GM12878 (cell line): Measurements from ENCODE around the gene UBE2E1. TPM values are rescaled to one million over a fixed set of nuclear protein-coding genes. Genes with fewer than 3 reads are reported as not detected.
A peak's percentile ranks its signal among the peaks of the same experiment; 100 is the strongest.

ENCODE experiments used
- BCL3 ChIP-seq: IDR thresholded peaks from 2 replicates; pipeline ENCODE4 v1.6.1; 2011; ENCODE audit warnings: borderline replicate concordance, low read depth, mild to moderate bottlenecking, moderate library complexity, low read length; ENCODE audit not compliant: insufficient read depth, poor library complexity, severe bottlenecking
- BMI1 ChIP-seq: fragments of 450-650 bp; IDR thresholded peaks from 2 replicates; pipeline ENCODE4 v1.6.1; 2016; ENCODE audit warnings: mild to moderate bottlenecking, moderate library complexity, borderline replicate concordance
- EP300 ChIP-seq, 2 experiments: fragments of 150-350 bp in 1 of 2; IDR thresholded peaks; 2 replicates each; pipeline ENCODE4 v1.6.1; 2011 to 2012; ENCODE audit warnings: low read depth in 2 of 2, low read length in 2 of 2, borderline replicate concordance in 1 of 2, improper control_type of control experiment in 1 of 2, inconsistent platforms in 1 of 2; ENCODE audit not compliant: control insufficient read depth in 1 of 2
- FOXK2 ChIP-seq: fragments of 450-650 bp; IDR thresholded peaks from 2 replicates; pipeline ENCODE4 v1.6.1; 2017; ENCODE audit warnings: mild to moderate bottlenecking, moderate library complexity
- HCFC1 ChIP-seq: fragments of 150-350 bp; IDR thresholded peaks from 2 replicates; pipeline ENCODE4 v1.6.1; 2014; ENCODE audit warnings: low read length
- HDAC6 ChIP-seq: fragments of 200-600 bp; sonication (generic); IDR thresholded peaks from one replicate; pipeline ENCODE4 v1.8.0; 2017; ENCODE audit warnings: antibody characterized with exemption; ENCODE audit not compliant: unreplicated experiment
- IKZF2 ChIP-seq, 2 experiments: fragments of 450-650 bp; IDR thresholded peaks; 2 replicates each; pipeline ENCODE4 v1.6.1; 2017; ENCODE audit warnings: mild to moderate bottlenecking in 2 of 2, moderate library complexity in 2 of 2
- KAT2A ChIP-seq: conservative IDR thresholded peaks from 2 replicates; pipeline ENCODE4 v1.6.1; 2011; ENCODE audit warnings: low read depth, low read length; ENCODE audit not compliant: control insufficient read depth
- MEF2B ChIP-seq: fragments of 450-650 bp; IDR thresholded peaks from 2 replicates; pipeline ENCODE4 v1.6.1; 2018; ENCODE audit warnings: mild to moderate bottlenecking, moderate library complexity; ENCODE audit not compliant: partially characterized antibody, poor library complexity, severe bottlenecking
- MXI1 ChIP-seq: fragments of 150-350 bp; IDR thresholded peaks from 2 replicates; pipeline ENCODE4 v1.6.1; 2011; ENCODE audit warnings: low read depth, mild to moderate bottlenecking, inconsistent platforms, low read length, improper control_type of control experiment
- NR2F1 ChIP-seq: fragments of 450-650 bp; conservative IDR thresholded peaks from 2 replicates; pipeline ENCODE4 v1.6.1; 2017; ENCODE audit warnings: mild to moderate bottlenecking
- POLR2AphosphoS2 ChIP-seq: IDR thresholded peaks from 2 replicates; pipeline ENCODE4 v1.6.1; 2011; ENCODE audit warnings: low read depth, mild to moderate bottlenecking, low read length, improper control_type of control experiment, moderate library complexity
- POU2F2 ChIP-seq: IDR thresholded peaks from 3 replicates; pipeline ENCODE4 v1.6.1; 2011; ENCODE audit warnings: low read depth, mild to moderate bottlenecking, low read length, borderline replicate concordance
- RELB ChIP-seq: fragments of 450-650 bp; IDR thresholded peaks from 2 replicates; pipeline ENCODE4 v1.6.1; 2017; ENCODE audit warnings: low read depth, mild to moderate bottlenecking, moderate library complexity
- REST ChIP-seq: IDR thresholded peaks from 2 replicates; pipeline ENCODE4 v1.6.1; 2012; ENCODE audit warnings: mild to moderate bottlenecking, low read depth, low read length
- RUNX3 ChIP-seq: IDR thresholded peaks from 2 replicates; pipeline ENCODE4 v1.6.1; 2012; ENCODE audit warnings: low read length, inconsistent platforms
- TCF3 ChIP-seq: IDR thresholded peaks from 2 replicates; pipeline ENCODE4 v1.6.1; 2012; ENCODE audit warnings: low read depth, mild to moderate bottlenecking, low read length, borderline replicate concordance; ENCODE audit not compliant: insufficient read depth
- WRNIP1 ChIP-seq: IDR thresholded peaks from 2 replicates; pipeline ENCODE4 v1.6.1; 2011; ENCODE audit warnings: low read depth, low read length, improper control_type of control experiment, borderline replicate concordance
- ZNF207 ChIP-seq: fragments of 450-650 bp; IDR thresholded peaks from 2 replicates; pipeline ENCODE4 v1.6.1; 2014; ENCODE audit warnings: antibody characterized with exemption, mild to moderate bottlenecking, borderline replicate concordance
- ZNF384 ChIP-seq: IDR thresholded peaks from 2 replicates; pipeline ENCODE4 v1.6.1; 2012; ENCODE audit warnings: low read depth, mild to moderate bottlenecking, low read length, improper control_type of control experiment, borderline replicate concordance
- polyA plus RNA-seq, 11 experiments: library from polyadenylated mRNA; depleted of rRNA in 4 of 11; unstranded in 6 of 11; stranded (reverse) in 5 of 11; fragments of >200 nt; fragmentation: Nextera tagmentation in 4 of 11; fragmentation: Illumina TruSeq in 1 of 11; extraction: Ambion mirVana in 4 of 11; extraction: Trizol in 1 of 11; gene quantifications; 1 replicate in 1 of 11; 2 replicates in 10 of 11; pipeline versions ENCODE4 v1.2.1 to v1.2.3, GENCODE V29; 2011 to 2016; ENCODE audit warnings: inconsistent platforms in 2 of 11, missing spikeins in 2 of 11, low read depth in 1 of 11
- total RNA-seq, 4 experiments: library from RNA; depleted of rRNA in 3 of 4; stranded (reverse); fragments of >200 nt in 3 of 4; fragmentation: Illumina TruSeq in 1 of 4; extraction: Trizol in 1 of 4; gene quantifications; 2 replicates each; pipeline versions ENCODE4 v1.2.1 to v1.2.3, GENCODE V29; 2013 to 2021

The UBE2E1 gene
- total and polyA plus RNA-seq, 10 of the 15 experiments (the other 5 are each of a cell fraction or from before 2014, with no cell fraction given), result 18.7 to 425 (median 147) TPM

GRCh38 chr3:23805633-23806533, at the start of gene UBE2E1 (continued):
- 0 out of 4 replicates have a peak, but pooled peaks of 1 of the 2 experiments have one; percentile 57 for TF ChIP-seq EP300 (IDR thresholded peaks at IDR 0.05; ENCODE audit: borderline replicate concordance in 1 of 2, control insufficient read depth in 1 of 2, low read depth in 2 of 2, low read length in 2 of 2)
- peak; percentile 63; the same call in 1 of the 3 replicates for TF ChIP-seq POU2F2
- no peak for TF ChIP-seq HCFC1
- TF ChIP-seq POLR2AphosphoS2, result no peak
- TF ChIP-seq KAT2A, result no peak
- peak; percentile 70 for TF ChIP-seq RUNX3
- TF ChIP-seq BMI1, result no peak
- no peak for TF ChIP-seq MEF2B
- TF ChIP-seq RELB, result no peak
- no peak for TF ChIP-seq TCF3
- TF ChIP-seq MXI1, result peak; percentile 81; the same call in 1 of the 2 replicates
- 0 out of 2 replicates have a peak, but pooled peaks have one; percentile 30 for TF ChIP-seq NR2F1
- no peak for TF ChIP-seq ZNF384
- TF ChIP-seq FOXK2, result no peak
- TF ChIP-seq HDAC6, result no peak
- TF ChIP-seq ZNF207, result no peak
- no peak for TF ChIP-seq REST
- TF ChIP-seq BCL3, result no peak
- TF ChIP-seq WRNIP1, result no peak
- peak; percentile 36 to 41; a peak in 3 of 4 replicates for TF ChIP-seq IKZF2 (IDR thresholded peaks at IDR 0.05)
